ENCODE measurements around the gene IQGAP2.

- no peak for TF ChIP-seq EZH2 (IDR thresholded peaks at IDR 0.05; ENCODE audit: low read length, unreplicated experiment)
- TF ChIP-seq CTCF (conservative IDR thresholded peaks at IDR 0.05; ENCODE audit: low read depth, low read length): no peak
Measured at GRCh38 chr5:76443066-76443800, 40.1 kb downstream of the IQGAP2 start.

Data from PC-3 (cell line).